GM18861 (cell line): Measurements from ENCODE around the gene GRHL1.
"Not testable (repeated sequence)": the region's sequence is repeated elsewhere in the genome, so short reads cannot be mapped to it uniquely, and the experiment has no call there.

ENCODE experiments used
- ATAC-seq: cut with Tn5 transposase; IDR thresholded peaks from one replicate; pipeline ENCODE4 v1.9.1; 2021; ENCODE audit not compliant: unreplicated experiment

GRHL1 gene, protein sequence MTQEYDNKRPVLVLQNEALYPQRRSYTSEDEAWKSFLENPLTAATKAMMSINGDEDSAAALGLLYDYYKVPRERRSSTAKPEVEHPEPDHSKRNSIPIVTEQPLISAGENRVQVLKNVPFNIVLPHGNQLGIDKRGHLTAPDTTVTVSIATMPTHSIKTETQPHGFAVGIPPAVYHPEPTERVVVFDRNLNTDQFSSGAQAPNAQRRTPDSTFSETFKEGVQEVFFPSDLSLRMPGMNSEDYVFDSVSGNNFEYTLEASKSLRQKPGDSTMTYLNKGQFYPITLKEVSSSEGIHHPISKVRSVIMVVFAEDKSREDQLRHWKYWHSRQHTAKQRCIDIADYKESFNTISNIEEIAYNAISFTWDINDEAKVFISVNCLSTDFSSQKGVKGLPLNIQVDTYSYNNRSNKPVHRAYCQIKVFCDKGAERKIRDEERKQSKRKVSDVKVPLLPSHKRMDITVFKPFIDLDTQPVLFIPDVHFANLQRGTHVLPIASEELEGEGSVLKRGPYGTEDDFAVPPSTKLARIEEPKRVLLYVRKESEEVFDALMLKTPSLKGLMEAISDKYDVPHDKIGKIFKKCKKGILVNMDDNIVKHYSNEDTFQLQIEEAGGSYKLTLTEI

DNA sequence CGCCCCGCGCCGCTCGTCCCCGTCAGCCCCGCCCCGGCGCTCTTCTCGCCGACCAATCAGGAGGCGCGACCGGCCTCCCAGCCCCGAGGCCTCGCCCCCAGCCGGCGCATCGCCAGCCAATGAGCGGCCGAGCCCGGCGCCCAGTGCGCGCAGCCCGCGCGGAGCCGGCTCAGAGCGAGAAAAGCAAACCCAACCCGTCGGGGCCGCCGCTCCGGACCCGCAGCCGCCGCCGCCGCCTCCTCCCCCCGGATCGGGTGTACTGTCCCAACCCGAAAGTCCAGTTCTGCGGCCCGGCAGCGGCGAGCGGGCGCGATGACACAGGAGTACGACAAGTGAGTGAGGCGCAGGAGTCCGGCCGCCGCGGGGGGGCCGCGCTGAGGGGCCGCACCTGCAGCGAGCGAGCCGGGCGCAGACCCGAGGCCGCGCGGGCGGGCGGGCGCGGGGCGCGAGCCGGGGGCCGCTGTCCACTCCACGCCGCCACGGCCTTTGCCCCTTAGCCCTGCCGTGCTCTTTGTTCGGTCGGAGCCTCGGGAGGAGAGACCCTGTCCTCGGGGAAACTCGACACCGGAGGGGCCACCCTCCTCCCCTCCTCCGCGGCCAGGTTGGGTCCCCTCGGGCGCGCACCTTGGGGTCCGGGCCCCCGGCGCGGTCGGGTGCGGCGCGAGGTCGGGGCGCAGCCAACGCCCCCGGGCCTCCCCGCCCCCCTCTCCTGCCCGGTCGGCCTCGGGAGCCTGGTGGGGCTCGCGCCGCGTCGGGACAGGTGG lies at the start of gene GRHL1:
TSS of gene GRHL1 (plus strand) at position 172 of the 764 bp plus-strand sequence. CDS start at position 313, 141 bp downstream.
- peak; percentile 94 for ATAC-seq

- ATAC-seq = no peak
Measured at GRCh38 chr2:9905413-9905812, 46.1 kb upstream of the GRHL1 start.

DNA sequence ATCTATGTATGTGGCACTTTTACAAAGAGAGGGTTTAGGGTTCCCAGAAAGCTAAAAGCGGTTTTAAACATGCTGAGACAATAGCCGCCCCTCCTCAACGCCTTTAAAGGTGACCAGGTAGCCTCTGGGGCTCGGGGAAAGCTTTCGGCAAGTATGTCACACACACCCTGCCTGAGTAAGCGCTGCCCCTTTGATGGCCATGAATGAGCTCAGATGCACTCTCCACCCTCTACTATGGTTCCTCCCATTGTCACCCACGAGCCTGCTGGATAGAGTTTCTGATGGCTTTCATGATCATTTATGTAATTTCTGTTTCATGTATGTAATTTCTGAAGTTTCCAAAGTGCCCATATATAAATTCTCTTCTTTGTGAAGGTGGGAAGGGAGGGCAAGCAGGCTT lies 44.1 kb upstream of the GRHL1 start:
- no peak for ATAC-seq

DNA sequence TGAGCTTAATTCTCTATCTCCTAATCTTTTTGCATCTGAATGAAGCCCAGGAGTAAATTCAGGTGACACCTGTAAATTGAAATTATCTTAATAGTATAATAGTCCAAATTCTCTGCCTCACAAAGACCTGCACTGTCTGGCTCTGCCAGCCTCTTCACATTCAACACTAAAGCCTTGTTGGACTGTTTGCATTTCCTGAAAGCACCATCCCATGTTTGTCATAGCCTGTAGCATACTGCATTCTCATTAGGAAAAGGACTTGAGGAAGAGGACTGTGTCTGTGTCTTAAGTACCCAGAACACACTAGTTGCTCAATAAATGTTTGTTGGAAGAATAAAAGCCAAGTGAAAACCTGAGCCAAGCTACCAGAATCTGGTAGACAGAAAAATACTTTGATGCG lies 42.9 kb upstream of the GRHL1 start:
- no peak for ATAC-seq

DNA sequence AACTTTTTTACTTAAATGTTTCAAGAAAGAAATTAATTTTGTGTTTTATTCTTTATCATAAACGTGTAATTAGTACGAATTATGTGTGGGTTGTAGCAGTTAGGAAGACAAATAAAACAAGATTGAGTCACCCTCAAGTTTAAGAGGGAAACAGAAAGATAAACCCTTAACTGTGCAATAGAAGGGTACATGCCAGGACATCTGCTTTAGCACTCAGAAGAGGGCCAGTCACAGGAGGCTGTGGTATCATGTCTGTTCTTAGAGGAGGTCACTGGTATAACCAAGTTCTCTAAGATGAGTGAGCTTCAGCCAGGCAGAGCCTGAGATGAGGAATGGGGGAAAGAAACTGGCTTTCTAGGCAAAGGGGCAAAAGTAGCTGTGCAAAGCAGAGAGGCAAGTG lies 42.4 kb upstream of the GRHL1 start:
- no peak for ATAC-seq

GRCh38 chr2:9910699-9911098 lies 40.8 kb upstream of the GRHL1 start:
- no peak for ATAC-seq

GRCh38 chr2:9912468-9912867 lies 39.0 kb upstream of the GRHL1 start:
- no peak for ATAC-seq

DNA sequence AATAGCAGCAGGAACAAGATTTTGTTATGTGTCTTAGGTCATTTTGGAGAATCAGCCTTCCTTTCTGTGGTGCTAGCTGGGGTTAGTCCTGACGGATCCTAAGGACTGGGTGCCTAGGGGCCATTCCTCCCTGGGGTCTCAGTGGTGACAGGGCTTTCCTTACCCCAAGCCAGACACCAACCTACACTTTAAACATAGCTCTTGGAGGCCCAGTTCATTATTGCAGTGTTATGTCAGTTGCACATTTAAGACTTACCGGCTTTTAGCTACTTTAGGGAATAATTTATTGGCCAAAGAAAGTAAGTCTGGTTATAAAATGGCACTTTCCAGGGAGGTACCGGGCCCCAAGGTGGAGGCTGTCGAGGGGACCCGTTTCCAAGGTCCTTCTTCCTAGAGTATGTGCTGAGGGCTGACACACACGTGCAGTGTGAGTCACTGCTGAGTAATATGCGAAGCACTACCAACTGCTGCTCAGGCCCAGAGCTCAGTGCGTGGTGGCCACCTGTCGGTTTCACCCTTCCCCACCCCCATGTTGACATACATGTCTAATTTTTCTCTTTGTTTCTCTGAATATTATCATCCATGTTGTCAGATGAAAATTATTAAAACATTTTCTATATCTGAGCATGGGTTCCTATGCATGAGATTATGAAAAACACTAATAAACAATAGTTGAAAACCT lies 37.0 kb upstream of the GRHL1 start:
- peak; percentile 98 for ATAC-seq

DNA sequence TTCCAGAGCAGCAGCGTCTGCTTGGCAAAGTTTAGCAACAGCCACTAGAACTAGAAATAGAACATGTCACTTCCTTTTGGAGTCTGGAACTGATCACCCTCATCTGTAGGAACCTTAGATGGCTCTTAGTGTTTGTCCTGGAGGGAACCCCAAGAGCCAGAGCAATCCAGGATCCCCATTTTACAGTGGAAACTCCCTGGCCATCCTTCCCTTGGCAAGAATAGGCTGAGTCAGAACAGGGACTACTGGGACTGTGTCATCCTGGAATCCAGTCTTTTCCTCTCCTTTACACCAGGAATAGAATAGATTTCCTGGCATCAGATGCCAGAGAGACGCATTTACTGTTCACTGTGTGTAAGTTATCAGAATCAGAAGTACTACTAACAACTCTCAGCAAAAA lies 33.2 kb upstream of the GRHL1 start:
- no peak for ATAC-seq

DNA sequence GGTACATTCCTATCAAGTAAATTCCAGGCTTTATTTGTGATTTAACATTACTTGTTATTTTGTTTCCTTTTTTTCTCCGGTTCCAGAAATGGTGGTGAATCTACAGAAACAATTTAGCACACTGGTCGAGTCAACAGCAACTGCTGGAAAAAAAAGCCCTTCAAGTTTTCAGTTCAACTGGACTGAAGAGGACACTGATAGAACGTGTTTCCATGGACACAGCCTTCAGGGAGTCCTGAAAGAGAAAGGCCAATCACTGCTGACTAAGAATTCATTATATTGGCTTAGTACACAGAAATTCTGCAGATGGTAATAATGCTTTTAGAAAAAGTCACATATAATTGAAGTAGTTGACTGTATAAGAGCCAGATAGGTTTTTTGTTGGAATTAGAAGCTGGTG lies 32.0 kb upstream of the GRHL1 start:
- ATAC-seq = no peak

GRCh38 chr2:9927020-9927419 lies 24.5 kb upstream of the GRHL1 start:
- ATAC-seq = not testable (repeated sequence)

DNA sequence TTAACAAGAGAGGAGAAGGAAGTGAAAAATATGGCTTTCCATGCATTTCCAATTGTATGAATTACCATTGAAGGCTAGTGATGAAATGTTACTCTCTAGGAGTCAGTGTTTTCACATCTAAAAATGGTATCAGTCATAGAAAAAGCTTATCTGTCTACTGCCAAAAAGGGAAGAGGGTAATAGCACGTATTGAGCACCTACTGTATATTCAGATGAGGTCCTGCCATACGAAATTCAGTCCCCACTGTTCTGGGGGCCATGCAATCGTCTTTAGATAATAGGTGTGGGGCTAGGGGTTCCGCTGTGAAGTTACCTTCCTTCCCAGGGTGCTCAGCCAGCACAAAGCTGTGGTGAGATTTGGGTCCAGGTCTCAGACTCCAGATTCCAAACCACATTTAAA lies 14.2 kb upstream of the GRHL1 start:
- ATAC-seq = no peak

DNA sequence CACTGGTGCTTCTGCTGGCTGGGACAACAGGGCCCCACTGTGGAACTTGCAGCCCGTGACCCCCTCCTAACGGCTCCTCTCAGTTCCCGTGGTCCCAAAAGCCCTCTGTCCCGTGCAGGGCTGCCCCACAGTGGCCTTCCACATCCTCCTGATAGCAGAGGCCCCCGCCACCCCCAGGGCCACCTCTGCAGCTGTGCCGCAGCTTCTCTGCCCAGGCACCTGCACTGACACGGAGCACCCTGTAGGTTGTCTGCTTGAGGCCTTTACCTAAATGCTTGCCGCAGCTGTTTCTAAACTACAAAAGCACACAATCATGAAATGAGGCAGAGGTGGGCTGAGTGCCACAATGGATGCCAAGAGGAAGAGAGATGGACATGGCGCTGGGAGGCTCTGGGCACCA lies 13.5 kb upstream of the GRHL1 start:
- no peak for ATAC-seq

DNA sequence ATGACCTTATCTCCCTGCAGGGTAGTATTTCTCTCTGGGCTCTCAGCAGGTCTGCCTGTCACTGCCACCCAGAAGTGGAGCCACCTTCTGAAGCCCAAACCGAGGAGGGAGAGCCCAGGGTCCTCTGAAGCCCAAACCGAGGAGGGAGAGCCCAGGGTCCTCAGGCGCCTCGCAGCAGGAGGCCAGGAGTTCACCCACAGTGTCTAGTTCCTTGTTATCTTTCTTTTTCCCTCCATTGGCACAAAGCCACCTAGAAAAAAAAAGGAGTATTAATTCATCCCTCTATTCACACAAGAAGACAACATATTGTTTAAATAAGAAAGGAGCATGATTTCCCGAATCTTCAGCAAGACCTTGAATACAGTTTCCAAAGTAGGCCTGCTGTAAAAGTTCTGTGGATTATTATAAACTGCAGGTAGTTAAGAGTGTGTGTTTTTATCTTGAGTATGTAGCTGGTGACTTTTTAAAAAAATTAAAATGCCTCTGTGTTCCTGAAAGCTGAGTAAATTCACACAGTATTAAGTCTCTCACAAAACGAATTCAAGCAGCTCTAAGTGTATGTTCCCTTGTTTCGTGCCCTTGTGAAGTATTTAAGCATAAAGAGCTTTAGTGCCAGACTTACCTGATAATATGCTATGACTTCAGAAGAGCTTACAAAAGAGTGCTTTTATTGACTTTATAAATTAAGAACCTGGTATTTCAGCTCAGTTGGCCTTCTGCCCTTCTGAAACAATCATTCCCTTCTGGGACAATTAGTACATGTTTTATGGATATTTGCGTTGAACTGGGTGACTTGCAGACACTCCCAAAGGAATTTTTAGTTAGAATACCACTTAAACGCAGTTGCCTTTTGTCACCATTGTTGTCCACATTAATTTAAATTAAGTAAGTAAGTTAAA lies 11.7 kb upstream of the GRHL1 start:
- no peak for ATAC-seq

DNA sequence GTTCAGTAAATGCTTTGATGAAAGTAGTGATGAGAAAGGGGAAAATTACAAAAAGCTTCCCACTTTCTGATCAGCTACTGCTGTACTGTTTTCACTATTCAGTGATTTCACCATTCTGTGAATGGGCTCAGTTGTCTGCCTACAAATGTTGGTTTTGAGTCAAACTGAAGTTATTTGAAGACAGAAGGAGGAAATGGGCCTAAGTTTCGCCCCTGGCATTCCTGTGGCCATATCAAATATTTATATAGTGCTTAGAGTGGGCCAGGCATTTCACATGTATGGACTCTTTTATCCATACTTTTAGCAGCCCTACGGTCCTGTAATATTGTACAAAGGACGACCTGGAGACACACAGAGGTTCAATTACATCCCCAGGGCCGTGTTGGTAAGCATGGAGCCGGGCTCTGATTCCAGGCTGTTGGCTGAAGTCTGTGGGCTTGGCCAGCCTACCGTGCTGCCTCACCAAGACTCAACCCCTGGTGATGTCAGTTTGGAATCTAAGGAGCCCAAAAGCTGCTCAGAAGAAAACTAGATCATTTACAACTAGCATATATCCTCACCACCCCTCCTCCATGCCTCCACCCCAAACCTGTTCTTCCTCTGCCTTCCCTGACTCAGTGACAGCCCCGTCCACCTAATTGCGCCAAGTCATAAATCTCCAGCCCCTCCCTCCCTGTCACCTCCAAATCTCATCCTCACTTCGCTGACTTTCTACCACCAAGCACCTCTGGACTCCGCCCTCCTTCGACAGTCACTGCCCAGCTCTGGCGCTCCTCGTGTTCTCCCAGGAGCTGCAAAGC lies 10.1 kb upstream of the GRHL1 start:
- no peak for ATAC-seq

- ATAC-seq = no peak
Measured at GRCh38 chr2:9941996-9942390, 9.5 kb upstream of the GRHL1 start.

- ATAC-seq = no peak
Measured at GRCh38 chr2:9944330-9944758, 7.1 kb upstream of the GRHL1 start.

DNA sequence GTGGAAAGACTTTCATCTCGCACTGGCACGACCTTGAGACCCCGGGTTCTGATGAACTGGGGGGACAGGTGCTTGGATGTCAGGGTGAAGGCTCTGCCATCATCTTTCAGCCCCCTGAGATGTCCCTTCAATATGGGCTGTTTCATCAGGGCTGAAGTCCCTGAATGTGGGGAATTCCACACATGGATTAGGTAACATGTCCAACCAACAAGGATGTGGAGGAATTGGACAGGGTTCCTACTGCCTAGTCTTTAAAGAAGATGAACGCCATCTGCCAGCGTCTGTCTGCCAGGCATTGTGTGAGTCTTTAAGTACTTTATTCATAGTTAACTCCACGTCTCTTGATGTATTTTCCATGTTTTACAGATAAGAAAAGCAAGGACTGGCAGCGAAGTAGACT lies 5.9 kb upstream of the GRHL1 start:
- no peak for ATAC-seq

GRCh38 chr2:9946076-9946475 lies 5.4 kb upstream of the GRHL1 start:
- ATAC-seq = no peak
